ENCODE measurements around the gene RNF144A. TPM values are rescaled to one million over a fixed set of nuclear protein-coding genes. Genes with fewer than 3 reads are reported as not detected.

Gene RNF144A
- total and polyA plus RNA-seq, 2 of the 13 experiments (the other 11 are each of a cell fraction or from before 2014, with no cell fraction given) = 13.9 to 16.5 TPM

DNA sequence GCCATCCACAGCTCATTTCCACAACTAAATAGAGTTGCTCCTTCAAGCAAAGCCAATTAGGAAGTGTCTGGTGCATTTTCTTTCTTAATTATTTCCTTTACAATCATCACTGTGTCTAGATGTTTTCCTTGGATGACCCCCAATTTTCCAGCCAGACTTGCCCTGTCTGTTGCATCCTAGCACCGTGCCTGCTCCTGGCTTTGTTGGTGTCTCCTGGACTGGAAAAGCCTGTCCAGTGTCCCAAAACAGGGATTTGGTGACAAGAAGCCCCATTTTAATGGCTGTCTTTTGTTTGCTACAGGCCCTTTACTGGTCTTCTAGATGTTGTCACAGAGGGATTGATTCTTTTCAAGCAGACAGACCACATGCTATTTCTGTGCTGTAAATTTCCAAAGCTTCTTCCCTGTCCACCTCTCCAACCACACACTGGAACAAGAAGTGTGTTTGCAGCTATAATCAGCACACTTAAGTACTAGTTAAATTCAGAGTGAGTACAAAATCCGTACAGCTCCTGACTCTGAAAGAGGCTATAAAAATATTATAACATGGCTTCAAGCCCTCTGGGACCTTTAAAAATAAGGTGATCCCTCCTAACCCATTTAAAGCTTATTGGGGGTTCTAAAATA is 38.4 kb downstream of the RNF144A start (continued):
- TF ChIP-seq U2AF1 (optimal IDR thresholded peaks at IDR 0.05; ENCODE audit: low read depth, low read length) = no peak
- TF ChIP-seq ZNF367 (CRISPR knock-in tag; IDR thresholded peaks at IDR 0.05; ENCODE audit: borderline replicate concordance) = no peak

DNA sequence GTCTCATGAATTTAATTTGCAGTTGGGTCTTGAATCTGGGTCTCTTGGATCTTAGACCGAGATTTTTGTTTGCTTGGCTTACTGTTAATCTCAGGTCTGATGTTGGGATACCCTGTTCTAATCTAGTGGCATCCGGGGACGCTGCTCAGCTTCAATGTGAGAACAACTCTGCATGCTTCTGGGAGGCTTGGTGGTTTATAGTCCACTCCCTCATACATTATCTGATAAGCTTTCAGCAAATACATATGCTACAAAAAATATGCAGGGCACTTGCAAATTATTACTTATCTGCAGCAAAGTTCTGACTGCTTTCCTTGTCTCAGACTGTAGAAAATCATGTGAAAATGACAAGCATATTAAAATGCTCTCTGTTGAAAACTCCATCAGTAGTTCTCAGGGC is 39.4 kb downstream of the RNF144A start:
- BruUV-seq (replicated peaks) = no TSS peak
- H3K27ac ChIP-seq (ENCODE audit: extremely low read length, insufficient read depth, low read length) = no peak overlapping the region
- H3K27me3 ChIP-seq (ENCODE audit: control insufficient read depth in 1 of 2, insufficient read depth in 2 of 2, low read length in 2 of 2) = no peaks in the 10 kb centered on the region
- no peaks in the 10 kb centered on the region for H3K9me3 ChIP-seq (ENCODE audit: low read length)
- no peaks in the 10 kb centered on the region for H3K36me3 ChIP-seq (replicated peaks in 1 of 2; ENCODE audit: control insufficient read depth in 1 of 2, insufficient read depth in 2 of 2, low read length in 2 of 2)
- intact Hi-C loops (cut with micrococcal nuclease; ENCODE audit: unreplicated experiment) = loop anchor here (5.0 kb wide), 1 partner anchor 34 kb away; no protein-coding TSS in a partner anchor
- H3K79me2 ChIP-seq (ENCODE audit: insufficient read depth, low read length) = no peaks in the 10 kb centered on the region
- no peak for FAIRE-seq
- H3K4me3 ChIP-seq (replicated peaks in 1 of 3; ENCODE audit: insufficient read depth in 1 of 3, low read depth in 2 of 3, low read length in 3 of 3) = peak overlapping the region in 1 of 3 experiments; percentile 15; a peak in 1 of 6 replicates
- peaks cover 29% of the 10 kb centered on the region for H3K4me1 ChIP-seq (ENCODE audit: insufficient read depth, low read length)
- 90% methylated on average over 3 of the region's 3 CpGs for WGBS (ENCODE audit: low lambda C conversion rate)
- peak; percentile 26 for ATAC-seq
- ChIA-PET CTCF (ENCODE audit: low intra/inter-chr PET ratio, low total read pairs) (no interaction called here), POLR2A (interaction anchor here (1.1 kb wide), 1 partner anchor 35 kb away, joined by 5 read pairs; no protein-coding TSS in a partner anchor)
- DNase-seq (ENCODE audit: low spot score) = no peak
- no peaks in the 10 kb centered on the region for H4K20me1 ChIP-seq (ENCODE audit: insufficient read depth, low read length)
- in situ Hi-C loops (cut with HindIII; ENCODE audit: extremely low pct_ligation_motif_present, low pct_unique_long_range_greater_than_20kb) = no loop called here
- H3K4me2 ChIP-seq (ENCODE audit: low read depth, low read length) = peak overlapping the region; percentile 29
- H3K9ac ChIP-seq (ENCODE audit: insufficient read depth, low read depth, low read length) = no peak overlapping the region
- TF ChIP-seq, protein P1, sequence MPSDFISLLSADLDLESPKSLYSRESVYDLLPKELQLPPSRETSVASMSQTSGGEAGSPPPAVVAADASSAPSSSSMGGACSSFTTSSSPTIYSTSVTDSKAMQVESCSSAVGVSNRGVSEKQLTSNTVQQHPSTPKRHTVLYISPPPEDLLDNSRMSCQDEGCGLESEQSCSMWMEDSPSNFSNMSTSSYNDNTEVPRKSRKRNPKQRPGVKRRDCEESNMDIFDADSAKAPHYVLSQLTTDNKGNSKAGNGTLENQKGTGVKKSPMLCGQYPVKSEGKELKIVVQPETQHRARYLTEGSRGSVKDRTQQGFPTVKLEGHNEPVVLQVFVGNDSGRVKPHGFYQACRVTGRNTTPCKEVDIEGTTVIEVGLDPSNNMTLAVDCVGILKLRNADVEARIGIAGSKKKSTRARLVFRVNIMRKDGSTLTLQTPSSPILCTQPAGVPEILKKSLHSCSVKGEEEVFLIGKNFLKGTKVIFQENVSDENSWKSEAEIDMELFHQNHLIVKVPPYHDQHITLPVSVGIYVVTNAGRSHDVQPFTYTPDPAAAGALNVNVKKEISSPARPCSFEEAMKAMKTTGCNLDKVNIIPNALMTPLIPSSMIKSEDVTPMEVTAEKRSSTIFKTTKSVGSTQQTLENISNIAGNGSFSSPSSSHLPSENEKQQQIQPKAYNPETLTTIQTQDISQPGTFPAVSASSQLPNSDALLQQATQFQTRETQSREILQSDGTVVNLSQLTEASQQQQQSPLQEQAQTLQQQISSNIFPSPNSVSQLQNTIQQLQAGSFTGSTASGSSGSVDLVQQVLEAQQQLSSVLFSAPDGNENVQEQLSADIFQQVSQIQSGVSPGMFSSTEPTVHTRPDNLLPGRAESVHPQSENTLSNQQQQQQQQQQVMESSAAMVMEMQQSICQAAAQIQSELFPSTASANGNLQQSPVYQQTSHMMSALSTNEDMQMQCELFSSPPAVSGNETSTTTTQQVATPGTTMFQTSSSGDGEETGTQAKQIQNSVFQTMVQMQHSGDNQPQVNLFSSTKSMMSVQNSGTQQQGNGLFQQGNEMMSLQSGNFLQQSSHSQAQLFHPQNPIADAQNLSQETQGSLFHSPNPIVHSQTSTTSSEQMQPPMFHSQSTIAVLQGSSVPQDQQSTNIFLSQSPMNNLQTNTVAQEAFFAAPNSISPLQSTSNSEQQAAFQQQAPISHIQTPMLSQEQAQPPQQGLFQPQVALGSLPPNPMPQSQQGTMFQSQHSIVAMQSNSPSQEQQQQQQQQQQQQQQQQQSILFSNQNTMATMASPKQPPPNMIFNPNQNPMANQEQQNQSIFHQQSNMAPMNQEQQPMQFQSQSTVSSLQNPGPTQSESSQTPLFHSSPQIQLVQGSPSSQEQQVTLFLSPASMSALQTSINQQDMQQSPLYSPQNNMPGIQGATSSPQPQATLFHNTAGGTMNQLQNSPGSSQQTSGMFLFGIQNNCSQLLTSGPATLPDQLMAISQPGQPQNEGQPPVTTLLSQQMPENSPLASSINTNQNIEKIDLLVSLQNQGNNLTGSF (CRISPR knock-in tag; IDR thresholded peaks at IDR 0.05) = no peak
- TF ChIP-seq ZNF253 (CRISPR knock-in tag; IDR thresholded peaks at IDR 0.05; ENCODE audit: borderline replicate concordance) = no peak
- no peak for TF ChIP-seq ZNF234 (CRISPR knock-in tag; conservative IDR thresholded peaks at IDR 0.05)
- no peak for TF ChIP-seq MLLT10 (CRISPR knock-in tag; IDR thresholded peaks at IDR 0.05)
- TF ChIP-seq, protein P2, sequence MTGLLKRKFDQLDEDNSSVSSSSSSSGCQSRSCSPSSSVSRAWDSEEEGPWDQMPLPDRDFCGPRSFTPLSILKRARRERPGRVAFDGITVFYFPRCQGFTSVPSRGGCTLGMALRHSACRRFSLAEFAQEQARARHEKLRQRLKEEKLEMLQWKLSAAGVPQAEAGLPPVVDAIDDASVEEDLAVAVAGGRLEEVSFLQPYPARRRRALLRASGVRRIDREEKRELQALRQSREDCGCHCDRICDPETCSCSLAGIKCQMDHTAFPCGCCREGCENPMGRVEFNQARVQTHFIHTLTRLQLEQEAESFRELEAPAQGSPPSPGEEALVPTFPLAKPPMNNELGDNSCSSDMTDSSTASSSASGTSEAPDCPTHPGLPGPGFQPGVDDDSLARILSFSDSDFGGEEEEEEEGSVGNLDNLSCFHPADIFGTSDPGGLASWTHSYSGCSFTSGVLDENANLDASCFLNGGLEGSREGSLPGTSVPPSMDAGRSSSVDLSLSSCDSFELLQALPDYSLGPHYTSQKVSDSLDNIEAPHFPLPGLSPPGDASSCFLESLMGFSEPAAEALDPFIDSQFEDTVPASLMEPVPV (CRISPR knock-in tag; IDR thresholded peaks at IDR 0.05) = no peak
- 0 out of 2 replicates have a peak, but pooled peaks have one; percentile 33 for TF ChIP-seq TARDBP (CRISPR knock-in tag; IDR thresholded peaks at IDR 0.05)
- no peak for TF ChIP-seq ZNF256 (CRISPR knock-in tag; conservative IDR thresholded peaks at IDR 0.05)
- TF ChIP-seq, protein P3, sequence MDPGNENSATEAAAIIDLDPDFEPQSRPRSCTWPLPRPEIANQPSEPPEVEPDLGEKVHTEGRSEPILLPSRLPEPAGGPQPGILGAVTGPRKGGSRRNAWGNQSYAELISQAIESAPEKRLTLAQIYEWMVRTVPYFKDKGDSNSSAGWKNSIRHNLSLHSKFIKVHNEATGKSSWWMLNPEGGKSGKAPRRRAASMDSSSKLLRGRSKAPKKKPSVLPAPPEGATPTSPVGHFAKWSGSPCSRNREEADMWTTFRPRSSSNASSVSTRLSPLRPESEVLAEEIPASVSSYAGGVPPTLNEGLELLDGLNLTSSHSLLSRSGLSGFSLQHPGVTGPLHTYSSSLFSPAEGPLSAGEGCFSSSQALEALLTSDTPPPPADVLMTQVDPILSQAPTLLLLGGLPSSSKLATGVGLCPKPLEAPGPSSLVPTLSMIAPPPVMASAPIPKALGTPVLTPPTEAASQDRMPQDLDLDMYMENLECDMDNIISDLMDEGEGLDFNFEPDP (CRISPR knock-in tag; conservative IDR thresholded peaks at IDR 0.05) = no peak
- TF ChIP-seq ZNF790 (CRISPR knock-in tag; IDR thresholded peaks at IDR 0.05; ENCODE audit: borderline replicate concordance) = no peak
- TF ChIP-seq PPARG (CRISPR knock-in tag; conservative IDR thresholded peaks at IDR 0.05) = no peak
- no peak for TF ChIP-seq PHF20 (CRISPR knock-in tag; IDR thresholded peaks at IDR 0.05)
- TF ChIP-seq PHF21A (CRISPR knock-in tag; IDR thresholded peaks at IDR 0.05) = 0 out of 2 replicates have a peak, but pooled peaks have one; percentile 16
- no peak overlapping the region for H2AFZ ChIP-seq (ENCODE audit: low read length)

Data from HepG2 (cell line).